ENCODE measurements around the gene CD244.

The CD244 gene

DNA sequence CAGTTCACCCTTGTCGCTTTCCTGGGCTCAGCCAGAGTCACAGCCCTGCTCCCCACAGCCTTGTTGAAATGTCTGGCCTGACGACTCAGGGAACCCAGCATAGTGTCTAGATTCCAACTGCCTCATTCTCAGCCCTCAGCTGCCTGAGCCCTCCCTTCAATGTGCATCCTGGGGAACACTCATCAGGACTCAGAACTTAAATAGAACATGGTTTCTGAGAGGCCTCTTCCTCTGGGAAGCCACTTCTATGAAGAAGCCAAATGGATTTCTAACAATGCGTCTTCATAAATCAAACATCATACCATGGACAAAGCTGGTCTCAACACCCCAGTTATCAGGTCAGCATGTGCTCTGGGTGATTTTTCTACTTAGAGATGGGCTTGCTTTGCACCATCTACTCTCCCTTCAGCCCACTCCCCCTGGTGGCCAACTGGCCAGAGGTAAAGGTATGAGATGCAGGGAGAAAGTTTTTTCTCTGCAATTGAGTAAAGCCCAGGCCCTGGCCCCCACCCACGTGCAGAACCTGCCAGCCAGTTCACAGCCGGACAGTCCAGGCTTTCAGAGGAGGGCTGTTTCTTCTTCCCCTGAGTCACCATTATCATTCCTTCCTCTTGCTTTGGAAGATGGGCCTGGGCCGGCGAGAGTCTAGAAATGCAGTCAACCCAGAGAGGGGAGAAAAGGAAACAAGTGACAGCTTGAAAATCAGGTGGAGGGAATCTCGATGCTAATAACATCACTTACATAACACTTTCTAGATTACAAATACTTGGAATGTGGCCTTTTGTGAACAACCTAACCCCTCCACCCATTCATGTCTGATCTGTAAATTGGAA, 32.1 kb downstream of the CD244 start:
- Histone ChIP-seq H3K27me3 (ENCODE audit: insufficient read depth, low read depth, severe bottlenecking) (peaks cover 95% of the 10 kb centered on the region), H3K9me3 (ENCODE audit: severe bottlenecking) (no peaks in the 10 kb centered on the region), H3K36me3 (no peaks in the 10 kb centered on the region), H3K4me3 (ENCODE audit: low read depth, low read length) (no peak overlapping the region), H3K27ac (no peak overlapping the region)
- TF ChIP-seq, protein P1, sequence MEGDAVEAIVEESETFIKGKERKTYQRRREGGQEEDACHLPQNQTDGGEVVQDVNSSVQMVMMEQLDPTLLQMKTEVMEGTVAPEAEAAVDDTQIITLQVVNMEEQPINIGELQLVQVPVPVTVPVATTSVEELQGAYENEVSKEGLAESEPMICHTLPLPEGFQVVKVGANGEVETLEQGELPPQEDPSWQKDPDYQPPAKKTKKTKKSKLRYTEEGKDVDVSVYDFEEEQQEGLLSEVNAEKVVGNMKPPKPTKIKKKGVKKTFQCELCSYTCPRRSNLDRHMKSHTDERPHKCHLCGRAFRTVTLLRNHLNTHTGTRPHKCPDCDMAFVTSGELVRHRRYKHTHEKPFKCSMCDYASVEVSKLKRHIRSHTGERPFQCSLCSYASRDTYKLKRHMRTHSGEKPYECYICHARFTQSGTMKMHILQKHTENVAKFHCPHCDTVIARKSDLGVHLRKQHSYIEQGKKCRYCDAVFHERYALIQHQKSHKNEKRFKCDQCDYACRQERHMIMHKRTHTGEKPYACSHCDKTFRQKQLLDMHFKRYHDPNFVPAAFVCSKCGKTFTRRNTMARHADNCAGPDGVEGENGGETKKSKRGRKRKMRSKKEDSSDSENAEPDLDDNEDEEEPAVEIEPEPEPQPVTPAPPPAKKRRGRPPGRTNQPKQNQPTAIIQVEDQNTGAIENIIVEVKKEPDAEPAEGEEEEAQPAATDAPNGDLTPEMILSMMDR (IDR thresholded peaks at IDR 0.05; ENCODE audit: low read depth, low read length), result peak; percentile 85
- peak; percentile 85 for DNase-seq

DNA sequence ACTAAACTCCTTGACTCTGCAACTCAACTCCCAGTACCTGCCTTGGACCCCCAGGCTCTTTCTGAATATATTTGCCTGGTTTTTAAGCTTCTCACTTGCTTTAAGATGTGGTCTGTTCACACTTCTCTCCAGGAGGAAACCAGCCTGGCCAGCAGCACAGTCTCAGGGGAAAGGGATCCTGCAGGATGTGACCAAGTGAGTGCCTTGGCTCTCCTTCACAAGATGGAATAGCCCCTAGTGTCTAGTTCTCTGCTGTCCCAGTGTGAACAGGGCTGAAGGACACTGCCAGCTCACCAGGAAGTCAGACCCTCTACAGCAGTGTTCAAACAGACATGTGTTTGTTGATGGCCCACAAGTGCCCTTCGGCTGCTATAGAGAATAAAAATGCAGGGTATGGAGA, 32.9 kb downstream of the CD244 start:
- Histone ChIP-seq H3K36me3 (no peaks in the 10 kb centered on the region), H3K27ac (no peak overlapping the region)

DNA sequence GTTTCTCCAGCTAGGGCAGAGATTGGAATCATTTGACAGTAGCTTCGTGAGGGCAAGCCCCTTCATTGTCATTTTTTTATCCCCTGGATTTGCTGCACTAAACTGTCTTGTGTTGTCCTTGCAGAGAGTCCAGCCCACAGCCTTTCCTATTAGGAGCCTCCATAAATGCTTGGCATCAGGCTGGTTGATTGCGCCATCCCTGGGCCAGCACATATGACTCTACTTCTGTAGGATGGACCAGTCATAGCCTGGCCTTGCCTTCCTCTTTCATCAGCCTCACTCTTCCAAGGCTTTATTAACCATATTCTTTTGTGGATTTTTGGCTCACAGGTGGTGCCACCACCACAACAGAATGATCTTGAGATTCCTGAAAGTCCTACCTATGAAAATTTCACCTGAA, 35.3 kb downstream of the CD244 start:
- TF ChIP-seq, protein P1 (IDR thresholded peaks at IDR 0.05; ENCODE audit: low read depth, low read length), result no peak
- H3K36me3 ChIP-seq, result no peaks in the 10 kb centered on the region
- DNase-seq, result no peak
- H3K27ac ChIP-seq, result no peak overlapping the region
- no peak overlapping the region for H3K4me3 ChIP-seq (ENCODE audit: low read depth, low read length)
- peaks cover 99% of the 10 kb centered on the region for H3K27me3 ChIP-seq (ENCODE audit: insufficient read depth, low read depth, severe bottlenecking)
- peaks cover 6% of the 10 kb centered on the region for H3K9me3 ChIP-seq (ENCODE audit: severe bottlenecking)

More for the DNA sequence above, 32.9 kb downstream of the CD244 start:
- Histone ChIP-seq H3K4me3 (ENCODE audit: low read depth, low read length) (no peak overlapping the region), H3K9me3 (ENCODE audit: severe bottlenecking) (no peaks in the 10 kb centered on the region), H3K27me3 (ENCODE audit: insufficient read depth, low read depth, severe bottlenecking) (peaks cover 99% of the 10 kb centered on the region)
- no peak for DNase-seq
- TF ChIP-seq, protein P1 (IDR thresholded peaks at IDR 0.05; ENCODE audit: low read depth, low read length), result no peak

DNA sequence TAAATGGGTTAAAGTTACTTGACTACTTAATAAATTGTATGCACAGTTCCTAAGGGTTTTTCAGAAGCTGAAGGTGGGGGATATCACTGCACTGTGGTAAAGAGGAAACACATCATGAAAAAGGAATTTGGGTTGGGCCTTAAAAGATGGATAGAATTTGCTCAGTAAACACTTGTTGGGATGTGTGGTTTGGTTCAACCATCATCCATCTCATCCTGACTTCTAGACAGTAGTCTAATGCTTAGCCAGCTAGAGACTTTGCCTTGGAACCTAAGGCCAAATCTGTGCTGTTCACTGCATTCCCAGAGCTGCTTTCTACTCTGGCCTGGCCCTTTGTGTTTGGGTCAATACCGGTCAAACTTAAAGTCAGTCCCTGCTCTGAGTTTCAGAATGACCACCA, 36.1 kb downstream of the CD244 start:
- no peak for DNase-seq
- H3K9me3 ChIP-seq (ENCODE audit: severe bottlenecking), result peaks cover 6% of the 10 kb centered on the region
- peaks cover 99% of the 10 kb centered on the region for H3K27me3 ChIP-seq (ENCODE audit: insufficient read depth, low read depth, severe bottlenecking)
- no peaks in the 10 kb centered on the region for H3K36me3 ChIP-seq
- TF ChIP-seq, protein P1 (IDR thresholded peaks at IDR 0.05; ENCODE audit: low read depth, low read length), result no peak
- no peak overlapping the region for H3K27ac ChIP-seq
- no peak overlapping the region for H3K4me3 ChIP-seq (ENCODE audit: low read depth, low read length)

DNA sequence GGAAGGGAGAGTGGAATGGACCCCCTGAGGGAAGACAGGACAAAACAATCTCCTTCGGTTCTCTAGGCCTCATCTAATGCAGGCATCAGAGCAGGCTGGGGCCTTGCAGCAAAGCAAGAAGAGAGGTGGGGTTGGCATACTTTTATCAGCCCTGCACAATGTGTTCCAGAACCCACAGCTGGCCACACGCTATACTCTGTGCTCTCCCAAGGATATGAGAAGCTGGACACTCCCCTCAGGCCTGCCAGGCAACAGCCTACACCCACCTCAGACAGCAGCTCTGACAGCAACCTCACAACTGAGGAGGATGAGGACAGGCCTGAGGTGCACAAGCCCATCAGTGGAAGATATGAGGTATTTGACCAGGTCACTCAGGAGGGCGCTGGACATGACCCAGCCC, 39.4 kb downstream of the CD244 start:
- Histone ChIP-seq H3K27ac (no peak overlapping the region), H3K36me3 (no peaks in the 10 kb centered on the region), H3K9me3 (ENCODE audit: severe bottlenecking) (peaks cover 6% of the 10 kb centered on the region), H3K27me3 (ENCODE audit: insufficient read depth, low read depth, severe bottlenecking) (peaks cover 94% of the 10 kb centered on the region), H3K4me3 (ENCODE audit: low read depth, low read length) (no peak overlapping the region)
- no peak for DNase-seq
- TF ChIP-seq, protein P1 (IDR thresholded peaks at IDR 0.05; ENCODE audit: low read depth, low read length), result no peak
